Progenitor cell of endocrine pancreas (in vitro differentiated cells): ENCODE measurements around the gene IGF1. TPM values are rescaled to one million over a fixed set of nuclear protein-coding genes. Genes with fewer than 3 reads are reported as not detected.

ENCODE experiments used
- DNase-seq: peaks from one replicate; pipeline ENCODE4 v3.0.0; 2021; ENCODE audit warnings: low spot score; ENCODE audit not compliant: unreplicated experiment
- H3K27ac Mint-ChIP-seq: 2 replicates; pipeline ENCODE4 v1.8.0; 2021; ENCODE audit warnings: mild to moderate bottlenecking, moderate library complexity, mixed read lengths
- H3K27me3 Mint-ChIP-seq: 2 replicates; pipeline ENCODE4 v1.8.0; 2021; ENCODE audit warnings: mixed read lengths
- H3K36me3 Mint-ChIP-seq: 2 replicates; pipeline ENCODE4 v1.8.0; 2022; ENCODE audit warnings: mixed read lengths; ENCODE audit not compliant: insufficient read depth
- H3K4me1 Mint-ChIP-seq: 2 replicates; pipeline ENCODE4 v1.8.0; 2021; ENCODE audit warnings: low read depth, mixed read lengths
- H3K4me3 Mint-ChIP-seq: 2 replicates; pipeline ENCODE4 v1.8.0; 2021; ENCODE audit warnings: low read depth, mild to moderate bottlenecking, moderate library complexity, mixed read lengths
- H3K9me3 Mint-ChIP-seq: 2 replicates; pipeline ENCODE4 v1.8.0; 2021; ENCODE audit warnings: low read depth, mixed read lengths
- CTCF ChIP-seq: fragments of 200-600 bp; sonication (generic); IDR thresholded peaks from one replicate; pipeline ENCODE4 v1.5.0; 2021; ENCODE audit warnings: antibody characterized with exemption, mild to moderate bottlenecking; ENCODE audit not compliant: unreplicated experiment
- total RNA-seq: library from RNA; stranded (reverse); gene quantifications from 2 replicates; pipeline ENCODE4 v1.2.1, GENCODE V29; 2021

Gene IGF1
- total RNA-seq, 1 donor from 2014 or later: 0.57 TPM

- Mint-ChIP-seq H3K27me3 (peaks cover 16% of the 10 kb centered on the region), H3K27ac (no peak overlapping the region), H3K4me1 (peaks cover 11% of the 10 kb centered on the region)
Measured at GRCh38 chr12:102521662-102522277, 41.4 kb upstream of the IGF1 start.

GRCh38 chr12:102518871-102519270, 38.5 kb upstream of the IGF1 start:
- no peaks in the 10 kb centered on the region for H3K36me3 Mint-ChIP-seq
- TF ChIP-seq CTCF: no peak
- H3K9me3 Mint-ChIP-seq: no peaks in the 10 kb centered on the region
- peaks cover 5% of the 10 kb centered on the region for H3K27me3 Mint-ChIP-seq
- H3K27ac Mint-ChIP-seq: no peak overlapping the region
- DNase-seq: no peak
- no peak overlapping the region for H3K4me3 Mint-ChIP-seq
- peaks cover 11% of the 10 kb centered on the region for H3K4me1 Mint-ChIP-seq

More at GRCh38 chr12:102521662-102522277, 41.4 kb upstream of the IGF1 start:
- no peak for TF ChIP-seq CTCF
- Mint-ChIP-seq H3K36me3 (no peaks in the 10 kb centered on the region), H3K4me3 (no peak overlapping the region), H3K9me3 (no peaks in the 10 kb centered on the region)
- DNase-seq: no peak

GRCh38 chr12:102514696-102515095, 34.3 kb upstream of the IGF1 start:
- Mint-ChIP-seq H3K4me1 (no peaks in the 10 kb centered on the region), H3K27ac (no peak overlapping the region), H3K36me3 (no peaks in the 10 kb centered on the region), H3K9me3 (no peaks in the 10 kb centered on the region), H3K4me3 (no peak overlapping the region), H3K27me3 (peaks cover 3% of the 10 kb centered on the region)
- DNase-seq: no peak
- TF ChIP-seq CTCF: no peak

- Mint-ChIP-seq H3K4me1 (no peaks in the 10 kb centered on the region), H3K36me3 (no peaks in the 10 kb centered on the region)
Measured at GRCh38 chr12:102513739-102514138, 33.4 kb upstream of the IGF1 start.

GRCh38 chr12:102513272-102513671, 32.9 kb upstream of the IGF1 start:
- H3K9me3 Mint-ChIP-seq: no peaks in the 10 kb centered on the region
- H3K27ac Mint-ChIP-seq: no peak overlapping the region
- no peak overlapping the region for H3K4me3 Mint-ChIP-seq
- H3K4me1 Mint-ChIP-seq: no peaks in the 10 kb centered on the region
- no peak for TF ChIP-seq CTCF
- DNase-seq: no peak
- no peaks in the 10 kb centered on the region for H3K36me3 Mint-ChIP-seq
- H3K27me3 Mint-ChIP-seq: peaks cover 3% of the 10 kb centered on the region

More at GRCh38 chr12:102513739-102514138, 33.4 kb upstream of the IGF1 start:
- DNase-seq: no peak
- no peak overlapping the region for H3K4me3 Mint-ChIP-seq
- H3K9me3 Mint-ChIP-seq: no peaks in the 10 kb centered on the region
- TF ChIP-seq CTCF: no peak
- H3K27ac Mint-ChIP-seq: no peak overlapping the region
- H3K27me3 Mint-ChIP-seq: peaks cover 3% of the 10 kb centered on the region
